H1 (cell line): ENCODE results near the gene FRMD4A. TPM values are rescaled to one million over a fixed set of nuclear protein-coding genes. Genes with fewer than 3 reads are reported as not detected.

ENCODE experiments used
- ASH2L ChIP-seq: fragments of 200-600, 300-600 bp; sonication (generic); IDR thresholded peaks from one replicate; pipeline ENCODE4 v1.7.1; 2017; ENCODE audit warnings: low read length
- CHD2 ChIP-seq: IDR thresholded peaks from 2 replicates; pipeline ENCODE4 v1.6.1; 2012; ENCODE audit warnings: low read length, improper control_type of control experiment
- FOSL1 ChIP-seq: IDR thresholded peaks from 2 replicates; pipeline ENCODE4 v1.6.1; 2011; ENCODE audit warnings: mild to moderate bottlenecking, low read depth, low read length, moderate library complexity; ENCODE audit not compliant: insufficient read depth
- GABPA ChIP-seq: IDR thresholded peaks from 2 replicates; pipeline ENCODE4 v1.6.1; 2011; ENCODE audit warnings: mild to moderate bottlenecking, low read length, moderate library complexity, borderline replicate concordance; ENCODE audit not compliant: insufficient read depth
- polyA plus RNA-seq, 7 experiments: library from polyadenylated mRNA; depleted of rRNA in 3 of 7; stranded (reverse) in 5 of 7; unstranded in 2 of 7; fragments of >200 nt in 5 of 7; fragments of 200-250 nt in 2 of 7; gene quantifications; 1 replicate in 5 of 7; 2 replicates in 1 of 7; 4 replicates in 1 of 7; pipeline versions ENCODE4 v1.2.1 to v1.2.3, GENCODE V29; 2011 to 2013; ENCODE audit warnings: missing spikeins in 2 of 7, mixed read lengths in 2 of 7
- total RNA-seq: library from RNA; stranded (reverse); fragmentation: NEBNext Ultra II Directional; extraction: Animal tissue kit (Norgen Biotek cat#: 25700); gene quantifications from 2 replicates; pipeline ENCODE4 v1.2.1, GENCODE V29; 2021

FRMD4A gene
- total and polyA plus RNA-seq, 2 of the 8 experiments (the other 6 are each of a cell fraction or from before 2014, with no cell fraction given): 38.6 to 39.6 TPM

GRCh38 chr10:13969792-13970140, 361.0 kb downstream of the FRMD4A start (continued):
- TF ChIP-seq ASH2L (no peak), FOSL1 (no peak), GABPA (no peak), CHD2 (no peak)
